ACHN (cell line): ENCODE results near the gene NPB.

Experiments used
- DNase-seq: peaks from one replicate; pipeline ENCODE4 v3.0.0-alpha.2; 2015
- in situ Hi-C: cut with HindIII; loops from 2 replicates; pipeline ENCODE4 v1.10.0; 2017; ENCODE audit warnings: low sequenced_read_pairs, low pct_ligation_motif_present, low pct_unique_long_range_greater_than_20kb

NPB gene

DNA sequence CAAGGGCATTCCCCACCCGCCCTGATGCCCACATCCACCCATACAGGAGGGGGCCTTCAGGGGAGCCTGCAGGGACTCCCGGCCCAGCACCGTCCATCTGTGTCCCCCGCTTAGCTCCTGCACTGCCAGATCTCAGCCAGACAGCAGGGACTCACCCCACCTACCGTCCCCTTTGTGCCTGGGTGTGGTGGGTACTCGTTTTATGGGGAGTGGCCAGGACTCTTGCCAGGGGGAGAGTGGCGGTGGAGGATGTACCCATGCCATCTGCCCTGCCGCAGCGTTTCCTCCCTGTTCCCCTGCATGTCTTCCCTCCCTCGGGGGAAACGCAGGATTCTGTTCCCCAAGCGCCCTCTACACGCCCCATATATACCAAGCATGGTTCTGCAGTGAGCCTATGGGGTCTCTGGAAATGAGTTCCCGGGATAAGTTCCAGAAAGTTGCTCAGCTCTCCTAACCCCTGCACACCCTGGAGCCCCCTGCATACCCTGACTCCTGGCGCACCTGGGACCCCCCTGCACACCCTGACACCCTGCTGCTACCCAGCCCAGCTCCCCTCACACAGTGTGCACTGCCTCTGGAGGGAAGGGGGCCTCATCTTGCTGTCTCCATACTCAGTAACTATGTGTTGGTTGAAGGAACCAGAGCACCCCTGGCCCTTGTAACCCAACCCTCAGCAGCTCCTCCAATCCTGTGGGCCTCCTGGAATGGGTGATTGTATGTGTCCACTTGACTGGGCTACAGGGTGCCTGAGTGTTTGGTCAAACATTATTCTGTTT is 29.7 kb downstream of the NPB start:
- in situ Hi-C loops, result no loop called here

DNA sequence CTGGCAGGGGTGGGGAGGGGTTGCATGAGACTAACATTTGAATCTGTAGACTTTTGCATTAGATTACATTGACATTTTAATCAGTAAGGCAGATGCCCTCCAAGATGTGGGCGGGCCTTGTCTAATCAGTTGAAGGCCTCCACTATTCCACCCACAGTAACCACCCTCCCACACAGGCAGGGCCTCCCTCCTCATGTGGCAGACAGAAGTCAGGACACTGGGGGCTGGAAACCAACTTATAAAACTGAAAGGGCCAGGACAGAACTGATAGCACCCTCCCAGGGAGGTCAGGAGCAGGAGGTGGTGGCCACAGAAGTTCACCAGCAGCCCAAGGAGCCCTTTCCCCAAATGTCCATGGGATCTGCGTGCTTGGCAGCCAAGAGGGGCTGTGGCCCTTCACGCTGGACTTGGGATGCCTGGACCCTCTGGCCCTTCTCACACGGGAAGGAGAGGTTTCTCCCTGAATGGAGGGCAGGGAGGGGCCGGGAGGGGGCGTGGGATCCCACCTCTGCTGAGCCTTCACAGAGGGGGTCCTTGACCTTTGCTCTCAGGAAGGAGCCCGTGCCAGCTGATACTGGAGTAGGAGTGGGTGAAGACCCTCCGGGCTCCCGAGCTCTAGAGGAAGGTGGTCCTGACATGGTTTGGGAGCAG is 30.4 kb downstream of the NPB start:
- in situ Hi-C loops, result no loop called here
- no peak for DNase-seq

More for the DNA sequence above, 29.7 kb downstream of the NPB start:
- DNase-seq, result no peak

DNA sequence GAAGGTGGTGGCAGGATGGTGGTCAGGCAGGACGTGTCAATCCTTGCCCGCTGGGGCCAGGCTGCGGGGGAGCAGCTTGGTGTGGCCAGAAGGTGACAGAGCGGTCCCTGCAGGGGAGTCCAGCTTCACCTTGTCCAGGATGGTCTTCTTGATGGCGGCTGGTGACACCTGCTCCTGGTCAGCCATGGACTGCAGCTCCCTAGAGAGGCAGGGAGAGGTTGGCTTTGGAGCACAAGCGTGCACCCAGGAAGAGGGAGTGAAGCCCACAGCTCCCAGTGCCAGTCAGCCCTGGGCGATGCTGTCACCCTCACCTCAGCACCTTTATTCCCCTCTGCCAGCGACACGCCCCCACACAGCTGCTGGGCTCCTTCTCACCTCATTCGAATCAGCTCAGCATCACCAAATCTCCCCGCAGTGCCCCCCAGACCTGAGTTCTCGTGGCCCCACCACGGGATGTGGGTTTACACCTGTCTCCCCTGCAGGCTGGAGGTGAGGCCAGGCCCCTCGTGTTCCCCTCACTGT is 31.2 kb downstream of the NPB start:
- DNase-seq, result no peak
- in situ Hi-C loops, result no loop called here

DNA sequence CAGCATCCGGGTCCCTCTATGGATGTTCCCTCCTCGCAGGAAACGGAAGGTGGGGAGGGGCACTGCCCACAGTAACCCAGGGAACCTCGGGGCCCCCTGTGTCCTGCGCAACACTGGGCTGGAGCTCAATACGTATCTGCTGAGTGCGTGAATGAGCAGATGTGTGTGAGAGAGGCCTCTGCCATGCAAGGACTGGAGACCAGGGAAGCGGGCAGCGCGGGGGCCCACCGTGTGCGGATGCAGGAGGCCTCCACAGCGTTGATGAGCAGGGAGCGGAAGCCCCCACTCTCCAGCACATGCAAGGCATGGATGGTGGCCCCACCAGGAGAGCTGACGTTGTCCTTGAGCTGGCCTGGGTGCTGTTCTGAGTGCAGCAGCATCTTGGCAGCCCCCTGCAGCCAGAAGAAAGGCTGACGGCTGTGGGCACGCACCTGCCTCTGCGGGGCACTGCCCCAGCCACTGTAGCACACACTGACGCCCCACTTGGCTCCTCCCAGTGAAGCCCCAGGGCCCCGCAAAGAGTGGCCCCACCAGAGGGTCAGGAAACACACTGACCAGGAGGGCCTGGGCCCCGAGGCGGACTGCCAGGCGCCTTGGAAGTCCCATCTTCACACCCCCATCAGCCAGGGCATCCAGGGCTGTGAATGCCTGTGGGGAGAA is 32.2 kb downstream of the NPB start:
- in situ Hi-C loops, result no loop called here
- no peak for DNase-seq

DNA sequence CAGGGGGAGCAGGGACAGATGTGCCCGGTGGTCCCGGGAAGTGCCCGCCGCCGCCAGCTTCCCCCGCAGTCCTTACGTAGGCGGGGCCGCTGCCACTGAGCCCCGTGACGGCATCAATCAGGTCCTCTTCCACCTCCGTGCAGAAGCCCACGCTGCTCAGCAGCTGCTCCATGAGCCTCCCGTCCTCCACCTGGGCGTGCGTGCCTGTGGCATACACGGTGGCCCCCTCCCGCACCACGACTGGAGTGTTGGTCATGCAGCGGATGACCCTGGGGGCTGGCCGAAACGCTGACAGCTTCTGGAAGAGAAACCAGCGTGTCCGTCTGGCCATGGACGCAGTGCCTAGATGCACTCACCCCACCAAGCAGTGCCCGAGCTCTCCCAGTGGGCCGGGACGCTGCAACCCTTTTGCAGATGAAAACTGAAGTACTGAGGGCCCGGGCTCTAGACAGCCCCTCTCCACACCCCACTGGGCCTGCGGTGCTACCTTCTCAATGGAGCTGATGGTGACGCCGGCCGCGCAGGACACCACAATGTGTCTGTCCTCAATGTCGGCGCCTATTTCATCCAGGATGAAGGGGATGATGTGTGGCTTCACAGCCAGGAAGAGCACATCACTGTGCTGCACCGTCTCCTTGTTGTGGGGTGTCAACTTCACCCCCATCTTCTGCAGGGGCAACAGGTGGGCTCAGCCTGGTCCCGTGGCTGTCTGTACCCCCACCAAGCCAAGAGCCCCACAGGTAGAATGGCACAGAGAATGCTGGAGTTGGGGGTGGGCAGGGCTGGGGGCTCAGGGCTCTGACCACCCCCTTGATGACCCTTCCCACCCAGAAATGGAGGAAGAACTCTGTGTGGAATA is 33.0 kb downstream of the NPB start:
- in situ Hi-C loops, result no loop called here
- no peak for DNase-seq

DNA sequence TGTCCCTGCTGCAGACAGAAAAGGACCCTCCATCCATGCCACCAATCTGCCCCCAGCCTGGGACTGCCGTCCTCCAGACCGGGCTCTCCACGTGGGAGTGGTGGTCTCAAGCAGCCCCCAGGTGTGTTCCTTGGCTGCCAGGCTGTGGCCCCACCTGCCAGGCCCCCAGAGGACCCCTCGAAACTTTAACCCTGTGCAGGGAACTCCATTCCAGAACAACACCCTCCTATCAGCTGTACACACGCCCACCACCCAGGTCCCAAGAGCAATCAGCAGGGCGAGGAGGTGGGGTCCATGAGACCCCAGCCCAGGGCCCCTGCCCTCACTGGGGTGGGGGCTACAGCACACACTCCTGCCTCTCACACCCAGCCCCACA is 33.7 kb downstream of the NPB start:
- in situ Hi-C loops, result no loop called here

DNA sequence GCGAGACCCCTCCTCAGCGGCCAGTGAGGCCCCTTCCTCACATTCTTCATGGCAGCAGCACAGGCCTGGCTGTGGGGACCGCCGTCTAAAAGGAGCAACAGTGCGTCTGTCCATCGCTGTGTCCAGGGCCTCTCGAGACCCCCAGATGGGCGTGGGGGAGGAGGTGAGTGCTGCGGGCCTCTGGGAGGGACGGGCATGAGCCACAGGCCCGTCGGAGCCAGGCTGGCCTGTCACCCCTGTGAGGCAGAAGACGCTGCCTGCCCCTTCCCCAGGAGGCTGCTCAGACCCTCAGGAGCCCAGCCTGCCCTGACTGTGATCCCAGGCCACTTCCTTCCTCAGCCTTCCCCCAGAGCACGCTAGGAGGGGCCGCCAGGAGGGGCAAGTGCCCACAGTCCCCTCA is 37.2 kb downstream of the NPB start:
- no peak for DNase-seq
- in situ Hi-C loops, result no loop called here

More for the DNA sequence above, 33.7 kb downstream of the NPB start:
- DNase-seq, result no peak

DNA sequence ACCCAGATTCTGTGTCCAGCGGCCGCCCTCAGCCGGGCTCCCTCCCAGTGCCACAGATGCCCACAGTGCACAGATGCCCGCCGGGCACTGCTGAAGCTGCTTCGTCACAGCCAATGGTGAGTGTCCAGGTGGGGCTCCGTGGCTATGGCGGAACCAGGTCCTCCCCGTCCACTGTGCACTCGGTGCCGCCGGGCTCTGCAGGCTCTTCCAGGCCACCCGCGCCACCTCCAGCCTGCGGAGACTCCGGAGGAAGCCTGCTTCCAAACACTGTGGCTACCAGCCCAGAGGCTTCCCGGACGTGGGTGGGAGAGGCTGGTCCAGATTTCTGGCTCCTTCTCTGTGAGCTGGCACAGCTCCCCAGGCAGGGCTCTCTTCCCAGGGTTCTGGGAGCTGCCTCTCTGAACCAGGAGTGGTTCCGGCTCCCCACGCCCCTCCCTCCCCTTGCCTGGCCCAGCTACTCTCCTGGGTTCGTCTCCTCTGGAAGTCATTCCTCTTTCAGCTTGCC is 37.9 kb downstream of the NPB start:
- in situ Hi-C loops, result no loop called here
- DNase-seq, result no peak

DNA sequence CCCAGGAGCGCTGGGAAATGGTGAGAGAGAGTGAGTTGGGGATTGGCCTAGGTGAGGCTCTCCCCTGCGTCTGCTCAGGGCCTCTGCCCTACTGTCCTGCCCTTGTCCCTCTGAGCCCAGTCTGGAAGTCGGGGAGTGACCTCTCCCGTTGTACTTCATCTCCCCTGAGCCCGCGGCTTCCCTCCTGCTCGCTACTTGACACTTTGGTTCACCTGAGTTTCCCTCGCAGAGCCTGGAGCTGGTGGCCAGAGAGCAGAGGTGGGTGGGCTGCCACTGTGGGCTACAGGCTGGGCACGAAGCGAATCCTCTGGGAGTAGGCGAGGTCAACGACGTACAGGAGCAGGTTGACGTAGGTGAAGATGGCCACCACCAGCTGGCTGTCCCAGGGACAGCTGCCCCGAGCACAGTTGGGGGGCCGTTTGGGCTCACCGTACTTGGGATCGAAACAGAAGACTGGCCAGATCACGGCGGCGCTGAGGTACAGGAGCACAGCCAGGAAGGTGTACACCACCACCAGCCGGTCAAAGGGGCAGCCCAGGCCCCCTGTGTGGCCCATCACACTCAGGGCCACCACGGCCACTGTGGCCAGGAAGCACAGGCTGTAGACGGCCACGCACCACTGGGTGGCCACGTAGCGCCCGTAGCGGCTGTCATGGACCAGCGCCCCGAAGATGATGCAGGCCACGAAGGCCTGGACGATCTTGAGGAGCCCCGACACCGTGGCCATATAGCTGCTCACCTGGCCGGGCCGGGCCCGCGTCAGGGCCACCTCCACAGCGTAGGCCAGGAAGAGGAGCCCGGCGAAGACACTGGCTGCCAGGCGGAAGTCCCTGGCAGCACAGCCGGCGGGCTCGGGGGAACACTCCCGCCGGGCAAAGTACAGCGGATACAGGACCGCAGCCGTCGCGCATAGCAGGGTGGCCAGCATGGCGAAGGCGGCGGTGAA is 38.8 kb downstream of the NPB start:
- DNase-seq, result no peak
- in situ Hi-C loops, result no loop called here

DNA sequence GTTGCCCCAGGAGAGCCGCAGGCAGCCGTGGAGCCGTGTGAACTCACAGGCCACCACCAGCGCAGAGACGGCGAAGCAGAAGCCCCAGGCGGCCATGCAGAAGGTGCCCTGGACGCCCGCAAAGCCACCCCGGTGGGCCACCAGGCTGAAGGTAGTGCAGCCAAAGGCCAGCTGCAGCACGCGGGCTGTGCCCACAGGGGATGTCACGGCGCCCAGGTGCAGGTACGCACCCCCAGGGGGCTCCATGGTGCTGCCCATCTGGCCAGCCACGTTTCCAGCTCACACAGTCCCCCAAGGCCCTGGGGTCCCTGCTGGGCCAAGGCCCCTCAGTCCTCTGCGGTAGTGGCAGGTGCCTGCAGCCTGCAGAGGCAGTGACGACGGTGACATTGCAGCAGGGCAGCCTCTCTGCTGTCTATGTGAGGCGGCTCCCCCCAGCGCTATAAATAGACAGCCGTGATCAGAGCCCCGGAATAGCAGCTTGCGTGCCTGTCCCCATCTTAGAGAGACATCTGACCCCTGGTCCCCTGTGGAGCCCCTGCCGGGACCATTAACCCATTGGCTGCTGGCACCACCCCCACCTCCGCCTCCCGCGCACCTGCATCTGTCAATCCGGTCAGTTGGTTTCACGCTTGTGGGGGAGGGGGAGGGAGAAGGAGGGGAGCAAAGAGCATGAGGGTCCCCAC is 39.6 kb downstream of the NPB start:
- in situ Hi-C loops, result no loop called here

DNA sequence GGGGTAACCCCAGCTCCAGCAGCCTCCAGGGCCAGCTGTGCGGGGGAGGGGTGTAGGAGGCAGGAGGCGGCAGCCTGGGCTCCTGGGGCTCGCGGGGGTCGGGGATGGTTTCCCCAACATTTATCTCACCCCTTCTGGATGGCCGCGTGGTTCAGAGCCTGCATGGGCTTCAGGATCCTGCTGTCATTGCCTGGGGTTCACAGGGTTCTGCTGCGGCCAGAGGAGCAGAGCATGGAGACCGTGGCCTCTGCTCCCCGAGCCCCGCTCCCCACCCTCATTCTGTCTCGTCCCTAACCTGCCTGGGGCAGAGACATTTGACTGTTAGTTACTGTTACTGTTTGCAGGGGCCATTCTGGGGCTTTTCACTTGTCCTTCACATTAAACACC is 40.1 kb downstream of the NPB start:
- DNase-seq, result no peak
- in situ Hi-C loops, result no loop called here

More for the DNA sequence above, 39.6 kb downstream of the NPB start:
- DNase-seq, result no peak

DNA sequence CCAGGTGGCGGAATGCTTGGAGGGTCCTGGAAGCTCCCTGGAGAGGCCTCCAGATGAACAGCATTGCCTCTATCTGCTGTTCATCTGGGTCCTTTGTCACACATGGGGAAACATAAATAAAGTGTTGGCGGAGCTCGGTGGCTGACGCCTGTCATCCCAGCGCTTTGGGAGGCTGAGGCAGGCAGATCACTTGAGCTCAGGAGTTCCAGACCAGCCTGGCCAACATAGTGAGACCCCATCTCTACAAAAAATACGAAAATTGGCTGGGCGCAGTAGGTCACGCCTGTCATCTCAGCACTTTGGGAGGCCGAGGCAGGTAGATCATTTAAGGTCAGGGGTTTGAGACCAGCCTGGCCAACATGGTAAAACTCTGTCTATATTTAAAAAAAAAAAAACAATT is 42.8 kb downstream of the NPB start:
- DNase-seq, result no peak
- in situ Hi-C loops, result no loop called here

DNA sequence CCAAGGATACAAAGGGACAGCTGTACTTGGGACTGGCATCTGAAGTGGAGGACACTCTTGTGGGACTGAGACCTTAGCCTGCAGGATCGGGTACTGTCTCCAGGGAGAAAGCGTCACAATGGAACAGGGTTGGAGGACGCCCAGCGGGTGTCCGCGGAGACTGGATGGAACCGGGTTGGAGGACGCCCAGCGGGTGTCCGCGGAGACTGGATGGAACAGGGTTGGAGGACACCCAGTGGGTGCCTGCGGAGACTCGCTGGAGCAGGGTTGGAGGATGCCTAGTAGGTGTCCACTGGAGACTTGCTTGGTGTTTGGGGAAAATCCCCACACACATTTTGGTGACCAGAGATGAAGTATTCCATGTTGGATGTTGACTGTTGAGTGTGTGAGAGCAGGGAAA is 45.2 kb downstream of the NPB start, which contains the start of gene MYADML2:
MYADML2 (minus strand) TSS at position 45 of the 400 bp plus-strand sequence. CDS start 5,492 bp downstream, outside the sequence.
- DNase-seq, result no peak

DNA sequence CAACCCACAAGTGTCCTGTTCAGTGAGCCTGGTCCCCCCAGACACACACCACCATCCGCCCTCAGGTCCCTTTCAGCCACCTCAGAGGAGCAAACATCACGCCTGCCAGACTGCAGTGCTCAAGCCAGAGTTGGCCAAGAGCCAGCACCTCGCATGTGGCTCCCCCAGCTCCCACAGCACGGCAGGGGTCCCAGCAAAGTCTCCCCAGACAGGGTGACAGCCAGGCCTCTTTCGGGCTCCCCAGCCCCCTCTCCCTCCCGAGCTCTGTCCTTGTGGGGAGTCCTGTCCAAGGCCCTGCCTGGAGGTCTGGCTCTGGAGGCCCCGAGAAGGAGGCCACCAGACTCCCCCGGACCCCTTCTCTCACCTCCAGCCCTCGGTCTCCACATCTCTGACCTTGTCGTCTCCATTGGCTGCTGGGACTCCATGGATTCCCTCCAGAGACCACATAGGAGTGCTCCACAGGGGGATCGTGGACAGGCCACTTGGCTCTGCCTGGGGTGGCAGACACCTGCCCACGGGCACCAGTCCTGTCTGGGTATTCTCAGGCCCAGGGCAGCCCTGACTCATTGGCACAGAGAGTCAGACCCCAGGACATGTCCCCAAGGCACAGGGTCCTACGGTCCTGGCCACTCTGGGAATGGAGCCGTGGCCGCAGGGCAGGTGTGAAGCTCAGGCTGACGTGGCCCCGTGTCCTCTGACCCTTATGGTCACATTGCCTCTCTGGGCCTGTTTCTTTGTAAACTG is 46.8 kb downstream of the NPB start:
- in situ Hi-C loops, result no loop called here
- no peak for DNase-seq

More for the DNA sequence above, 45.2 kb downstream of the NPB start, which contains the start of gene MYADML2:
- in situ Hi-C loops, result no loop called here

DNA sequence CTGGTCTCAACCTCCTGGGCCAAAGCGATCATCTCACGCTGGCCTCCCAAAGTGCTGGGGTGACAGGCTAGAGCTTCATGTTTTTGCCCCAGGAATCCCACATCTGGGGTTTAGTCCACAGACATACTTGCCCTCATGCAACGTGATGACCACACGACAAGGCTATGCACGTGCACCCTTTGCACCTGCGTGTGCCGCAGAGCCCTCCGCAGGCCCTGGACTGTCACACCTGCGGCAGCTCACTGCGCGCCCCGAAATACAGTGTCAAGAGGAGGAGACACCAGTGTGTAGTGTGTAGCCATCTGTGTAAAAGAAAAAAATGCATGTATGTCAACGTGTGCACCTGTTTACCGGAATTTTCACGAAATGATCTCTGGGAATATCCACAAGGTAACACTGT is 48.5 kb downstream of the NPB start:
- no peak for DNase-seq
- in situ Hi-C loops, result no loop called here
